ENCODE results near the gene EFHC1. TPM values are rescaled to one million over a fixed set of nuclear protein-coding genes. Genes with fewer than 3 reads are reported as not detected.

Gene EFHC1
- total and polyA plus RNA-seq, 4 donors, result 3.3 to 11.3 (median 6.9) TPM

DNA sequence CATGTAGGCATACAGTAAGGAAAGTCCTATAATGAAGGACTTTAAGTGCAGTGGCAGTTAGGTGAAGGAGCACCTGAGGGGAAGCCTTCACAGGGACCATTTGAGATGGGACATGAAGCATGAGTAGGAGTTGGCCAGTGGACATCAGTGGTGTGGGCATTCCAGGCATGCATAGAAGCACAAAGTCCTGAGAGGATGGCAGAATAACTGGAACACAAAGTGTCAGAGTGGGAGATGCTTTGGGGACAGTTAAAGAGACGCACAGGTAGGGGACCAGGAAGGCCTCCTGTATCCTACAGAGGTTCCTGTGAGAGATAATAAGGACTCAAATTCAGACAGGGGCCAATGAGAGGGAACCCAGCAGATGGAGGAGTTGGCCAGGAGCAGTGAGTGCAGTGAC, 26.4 kb upstream of the EFHC1 start:
- DNase-seq (ENCODE audit: low spot score), result no peak
- no peak for TF ChIP-seq NR2F2 (IDR thresholded peaks at IDR 0.05)
- no peak for TF ChIP-seq ATF3 (IDR thresholded peaks at IDR 0.05)
- TF ChIP-seq FOXA2 (IDR thresholded peaks at IDR 0.05), result no peak
- no peak for TF ChIP-seq HNF4A (conservative IDR thresholded peaks at IDR 0.05)
- TF ChIP-seq JUND (IDR thresholded peaks at IDR 0.05), result no peak
- no peak for TF ChIP-seq TAF1 (conservative IDR thresholded peaks at IDR 0.05)
- TF ChIP-seq, protein P1, sequence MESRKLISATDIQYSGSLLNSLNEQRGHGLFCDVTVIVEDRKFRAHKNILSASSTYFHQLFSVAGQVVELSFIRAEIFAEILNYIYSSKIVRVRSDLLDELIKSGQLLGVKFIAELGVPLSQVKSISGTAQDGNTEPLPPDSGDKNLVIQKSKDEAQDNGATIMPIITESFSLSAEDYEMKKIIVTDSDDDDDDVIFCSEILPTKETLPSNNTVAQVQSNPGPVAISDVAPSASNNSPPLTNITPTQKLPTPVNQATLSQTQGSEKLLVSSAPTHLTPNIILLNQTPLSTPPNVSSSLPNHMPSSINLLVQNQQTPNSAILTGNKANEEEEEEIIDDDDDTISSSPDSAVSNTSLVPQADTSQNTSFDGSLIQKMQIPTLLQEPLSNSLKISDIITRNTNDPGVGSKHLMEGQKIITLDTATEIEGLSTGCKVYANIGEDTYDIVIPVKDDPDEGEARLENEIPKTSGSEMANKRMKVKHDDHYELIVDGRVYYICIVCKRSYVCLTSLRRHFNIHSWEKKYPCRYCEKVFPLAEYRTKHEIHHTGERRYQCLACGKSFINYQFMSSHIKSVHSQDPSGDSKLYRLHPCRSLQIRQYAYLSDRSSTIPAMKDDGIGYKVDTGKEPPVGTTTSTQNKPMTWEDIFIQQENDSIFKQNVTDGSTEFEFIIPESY (IDR thresholded peaks at IDR 0.05), result no peak
- TF ChIP-seq, protein P2, sequence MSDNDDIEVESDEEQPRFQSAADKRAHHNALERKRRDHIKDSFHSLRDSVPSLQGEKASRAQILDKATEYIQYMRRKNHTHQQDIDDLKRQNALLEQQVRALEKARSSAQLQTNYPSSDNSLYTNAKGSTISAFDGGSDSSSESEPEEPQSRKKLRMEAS (IDR thresholded peaks at IDR 0.05), result no peak
- no peak for TF ChIP-seq GABPA (IDR thresholded peaks at IDR 0.05 in 1 of 2, conservative IDR thresholded peaks at IDR 0.05 in 1 of 2)
- TF ChIP-seq RXRA (IDR thresholded peaks at IDR 0.05), result no peak
- no peak overlapping the region for H3K9ac ChIP-seq (ENCODE audit: low read depth in 1 of 2, low read length in 2 of 2)
- H3K4me1 ChIP-seq (ENCODE audit: control insufficient read depth in 4 of 4, insufficient read depth in 4 of 4, low read length in 3 of 4), result peaks cover 3 to 16% (median 13%) of the 10 kb centered on the region in 4 donors
- H3K9me3 ChIP-seq (ENCODE audit: control insufficient read depth in 4 of 4, low read length in 3 of 4), result no peaks in the 10 kb centered on the region
- no peaks in the 10 kb centered on the region for H3K36me3 ChIP-seq (ENCODE audit: control insufficient read depth in 4 of 4, insufficient read depth in 3 of 4, low read depth in 1 of 4, low read length in 3 of 4)
- 98% methylated on average over 1 of the region's 1 CpG for WGBS
- no peak overlapping the region for H3K27ac ChIP-seq (ENCODE audit: low read depth in 1 of 2, low read length in 2 of 2)
- H3K27me3 ChIP-seq (ENCODE audit: control insufficient read depth in 4 of 4, insufficient read depth in 4 of 4, low read length in 3 of 4), result no peaks in the 10 kb centered on the region
- H3K4me3 ChIP-seq (ENCODE audit: low read depth in 1 of 3, low read length in 3 of 3), result no peak overlapping the region

DNA sequence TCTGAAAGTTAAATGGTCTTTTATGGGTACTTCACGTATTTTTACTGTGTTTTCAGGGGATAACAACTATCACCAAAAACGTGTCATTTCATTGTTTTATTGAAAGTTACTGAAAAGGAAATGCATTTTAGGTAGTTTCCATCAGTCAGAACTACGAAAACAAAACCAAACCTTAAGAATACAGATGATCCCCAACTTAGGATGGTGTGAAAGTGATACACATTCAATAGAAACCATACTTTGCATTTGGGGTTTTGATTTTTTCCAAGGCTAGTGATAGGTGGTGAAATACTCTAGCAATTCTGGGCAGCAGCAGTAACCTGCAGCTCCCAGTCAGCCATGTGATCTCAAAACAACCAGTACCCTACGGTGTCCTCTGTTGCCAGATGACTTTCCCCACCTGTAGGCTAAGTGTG, 25.9 kb upstream of the EFHC1 start:
- Histone ChIP-seq H3K9me3 (ENCODE audit: control insufficient read depth in 4 of 4, low read length in 3 of 4) (no peaks in the 10 kb centered on the region), H3K27ac (ENCODE audit: low read depth in 1 of 2, low read length in 2 of 2) (no peak overlapping the region), H3K27me3 (ENCODE audit: control insufficient read depth in 4 of 4, insufficient read depth in 4 of 4, low read length in 3 of 4) (no peaks in the 10 kb centered on the region), H3K36me3 (ENCODE audit: control insufficient read depth in 4 of 4, insufficient read depth in 3 of 4, low read depth in 1 of 4, low read length in 3 of 4) (no peaks in the 10 kb centered on the region), H3K9ac (ENCODE audit: low read depth in 1 of 2, low read length in 2 of 2) (no peak overlapping the region), H3K4me3 (ENCODE audit: low read depth in 1 of 3, low read length in 3 of 3) (no peak overlapping the region), H3K4me1 (ENCODE audit: control insufficient read depth in 4 of 4, insufficient read depth in 4 of 4, low read length in 3 of 4) (peaks cover 3 to 11% (median 9%) of the 10 kb centered on the region in 4 donors)
- TF ChIP-seq JUND (IDR thresholded peaks at IDR 0.05), result no peak
- no peak for TF ChIP-seq FOXA2 (IDR thresholded peaks at IDR 0.05)
- no peak for TF ChIP-seq RAD21 (IDR thresholded peaks at IDR 0.05)
- TF ChIP-seq FOXA1 (IDR thresholded peaks at IDR 0.05), result no peak
- TF ChIP-seq SP1 (IDR thresholded peaks at IDR 0.05), result no peak
- TF ChIP-seq, protein P2 (IDR thresholded peaks at IDR 0.05), result no peak
- TF ChIP-seq NR2F2 (IDR thresholded peaks at IDR 0.05), result no peak
- no peak for TF ChIP-seq ATF3 (IDR thresholded peaks at IDR 0.05)
- TF ChIP-seq YY1 (IDR thresholded peaks at IDR 0.05), result no peak
- TF ChIP-seq HNF4A (conservative IDR thresholded peaks at IDR 0.05), result no peak
- TF ChIP-seq RXRA (IDR thresholded peaks at IDR 0.05), result no peak
- DNase-seq (ENCODE audit: low spot score), result no peak
- WGBS, result 77% methylated on average over 4 of the region's 4 CpGs

- H3K9me3 ChIP-seq (ENCODE audit: control insufficient read depth in 4 of 4, low read length in 3 of 4), result no peaks in the 10 kb centered on the region
- no peaks in the 10 kb centered on the region for H3K27me3 ChIP-seq (ENCODE audit: control insufficient read depth in 4 of 4, insufficient read depth in 4 of 4, low read length in 3 of 4)
- no peak for DNase-seq (ENCODE audit: low spot score)
- H3K27ac ChIP-seq (ENCODE audit: low read depth in 1 of 2, low read length in 2 of 2), result no peak overlapping the region
- 87% methylated on average over 2 of the region's 2 CpGs for WGBS
- no peaks in the 10 kb centered on the region for H3K4me1 ChIP-seq (ENCODE audit: control insufficient read depth in 4 of 4, insufficient read depth in 4 of 4, low read length in 3 of 4)
- no peak overlapping the region for H3K9ac ChIP-seq (ENCODE audit: low read depth in 1 of 2, low read length in 2 of 2)
- no peaks in the 10 kb centered on the region for H3K36me3 ChIP-seq (ENCODE audit: control insufficient read depth in 4 of 4, insufficient read depth in 3 of 4, low read depth in 1 of 4, low read length in 3 of 4)
- TF ChIP-seq ATF3 (IDR thresholded peaks at IDR 0.05), result no peak
- no peak for TF ChIP-seq RAD21 (IDR thresholded peaks at IDR 0.05)
- TF ChIP-seq JUND (IDR thresholded peaks at IDR 0.05), result no peak
- TF ChIP-seq NR2F2 (IDR thresholded peaks at IDR 0.05), result no peak
- TF ChIP-seq FOXA2 (IDR thresholded peaks at IDR 0.05), result no peak
- TF ChIP-seq, protein P3, sequence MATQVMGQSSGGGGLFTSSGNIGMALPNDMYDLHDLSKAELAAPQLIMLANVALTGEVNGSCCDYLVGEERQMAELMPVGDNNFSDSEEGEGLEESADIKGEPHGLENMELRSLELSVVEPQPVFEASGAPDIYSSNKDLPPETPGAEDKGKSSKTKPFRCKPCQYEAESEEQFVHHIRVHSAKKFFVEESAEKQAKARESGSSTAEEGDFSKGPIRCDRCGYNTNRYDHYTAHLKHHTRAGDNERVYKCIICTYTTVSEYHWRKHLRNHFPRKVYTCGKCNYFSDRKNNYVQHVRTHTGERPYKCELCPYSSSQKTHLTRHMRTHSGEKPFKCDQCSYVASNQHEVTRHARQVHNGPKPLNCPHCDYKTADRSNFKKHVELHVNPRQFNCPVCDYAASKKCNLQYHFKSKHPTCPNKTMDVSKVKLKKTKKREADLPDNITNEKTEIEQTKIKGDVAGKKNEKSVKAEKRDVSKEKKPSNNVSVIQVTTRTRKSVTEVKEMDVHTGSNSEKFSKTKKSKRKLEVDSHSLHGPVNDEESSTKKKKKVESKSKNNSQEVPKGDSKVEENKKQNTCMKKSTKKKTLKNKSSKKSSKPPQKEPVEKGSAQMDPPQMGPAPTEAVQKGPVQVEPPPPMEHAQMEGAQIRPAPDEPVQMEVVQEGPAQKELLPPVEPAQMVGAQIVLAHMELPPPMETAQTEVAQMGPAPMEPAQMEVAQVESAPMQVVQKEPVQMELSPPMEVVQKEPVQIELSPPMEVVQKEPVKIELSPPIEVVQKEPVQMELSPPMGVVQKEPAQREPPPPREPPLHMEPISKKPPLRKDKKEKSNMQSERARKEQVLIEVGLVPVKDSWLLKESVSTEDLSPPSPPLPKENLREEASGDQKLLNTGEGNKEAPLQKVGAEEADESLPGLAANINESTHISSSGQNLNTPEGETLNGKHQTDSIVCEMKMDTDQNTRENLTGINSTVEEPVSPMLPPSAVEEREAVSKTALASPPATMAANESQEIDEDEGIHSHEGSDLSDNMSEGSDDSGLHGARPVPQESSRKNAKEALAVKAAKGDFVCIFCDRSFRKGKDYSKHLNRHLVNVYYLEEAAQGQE (IDR thresholded peaks at IDR 0.05), result no peak
- TF ChIP-seq HNF4G (IDR thresholded peaks at IDR 0.05), result no peak
- no peak for TF ChIP-seq HNF4A (conservative IDR thresholded peaks at IDR 0.05)
- no peak for TF ChIP-seq TAF1 (conservative IDR thresholded peaks at IDR 0.05)
- TF ChIP-seq RXRA (IDR thresholded peaks at IDR 0.05), result no peak
- TF ChIP-seq, protein P2 (IDR thresholded peaks at IDR 0.05), result no peak
- TF ChIP-seq SP1 (IDR thresholded peaks at IDR 0.05), result no peak
- TF ChIP-seq FOXA1 (IDR thresholded peaks at IDR 0.05), result no peak
- TF ChIP-seq, protein P1 (IDR thresholded peaks at IDR 0.05), result no peak
- H3K4me3 ChIP-seq (ENCODE audit: low read depth in 1 of 3, low read length in 3 of 3), result no peak overlapping the region
These were observed 24.2 kb upstream of the EFHC1 start for GRCh38 chr6:52395969-52396368.
